Measurements from ENCODE around the gene RETSAT.
A peak's percentile ranks its signal among the peaks of the same experiment; 100 is the strongest.
"Not testable (repeated sequence)": the region's sequence is repeated elsewhere in the genome, so short reads cannot be mapped to it uniquely, and the experiment has no call there.

Gene RETSAT

DNA sequence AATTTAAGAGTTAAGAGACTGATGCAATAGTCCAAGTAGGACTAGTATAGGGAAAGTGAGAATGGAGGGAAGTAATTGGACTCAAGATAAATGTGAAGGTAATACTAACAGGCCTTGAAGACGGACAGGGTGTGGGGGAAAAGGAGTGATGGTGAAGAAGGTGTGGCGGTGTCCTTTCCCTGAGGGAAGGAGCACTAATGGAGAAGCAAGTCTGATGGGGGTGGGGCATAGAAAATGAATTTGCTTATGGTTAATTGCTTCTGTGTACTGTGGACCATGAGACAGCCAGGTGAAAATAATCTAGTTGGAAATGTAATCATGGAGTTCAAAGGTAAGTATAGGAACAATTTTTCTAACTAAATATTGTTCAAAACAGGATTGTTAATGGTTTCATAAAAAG lies 19.4 kb downstream of the RETSAT start:
- Histone ChIP-seq H3K36me3 (ENCODE audit: insufficient read depth, low read length) (no peaks in the 10 kb centered on the region), H4K20me1 (ENCODE audit: insufficient read depth, low read length, poor library complexity, severe bottlenecking) (no peaks in the 10 kb centered on the region), H3K4me3 (ENCODE audit: low read length, poor library complexity, severe bottlenecking) (no peak overlapping the region), H3K9me2 (replicated peaks; ENCODE audit: low read depth, low read length) (no peaks in the 10 kb centered on the region), H3K4me1 (ENCODE audit: insufficient read depth, low read length, poor library complexity, severe bottlenecking) (no peaks in the 10 kb centered on the region), H3K9ac (ENCODE audit: low read depth, low read length, poor library complexity, severe bottlenecking) (no peak overlapping the region), H3F3A (ENCODE audit: low read depth) (no peaks in the 10 kb centered on the region), H2AFZ (ENCODE audit: low read length) (no peak overlapping the region), H3K27me3 (ENCODE audit: insufficient read depth, low read length, poor library complexity, severe bottlenecking) (no peaks in the 10 kb centered on the region), H3K9me3 (ENCODE audit: insufficient read depth, low read depth, low read length) (no peaks in the 10 kb centered on the region), H3K79me2 (ENCODE audit: insufficient read depth, low read length) (no peaks in the 10 kb centered on the region), H3K4me2 (ENCODE audit: low read depth, low read length, poor library complexity, severe bottlenecking) (no peak overlapping the region)
- TF ChIP-seq, protein P1, sequence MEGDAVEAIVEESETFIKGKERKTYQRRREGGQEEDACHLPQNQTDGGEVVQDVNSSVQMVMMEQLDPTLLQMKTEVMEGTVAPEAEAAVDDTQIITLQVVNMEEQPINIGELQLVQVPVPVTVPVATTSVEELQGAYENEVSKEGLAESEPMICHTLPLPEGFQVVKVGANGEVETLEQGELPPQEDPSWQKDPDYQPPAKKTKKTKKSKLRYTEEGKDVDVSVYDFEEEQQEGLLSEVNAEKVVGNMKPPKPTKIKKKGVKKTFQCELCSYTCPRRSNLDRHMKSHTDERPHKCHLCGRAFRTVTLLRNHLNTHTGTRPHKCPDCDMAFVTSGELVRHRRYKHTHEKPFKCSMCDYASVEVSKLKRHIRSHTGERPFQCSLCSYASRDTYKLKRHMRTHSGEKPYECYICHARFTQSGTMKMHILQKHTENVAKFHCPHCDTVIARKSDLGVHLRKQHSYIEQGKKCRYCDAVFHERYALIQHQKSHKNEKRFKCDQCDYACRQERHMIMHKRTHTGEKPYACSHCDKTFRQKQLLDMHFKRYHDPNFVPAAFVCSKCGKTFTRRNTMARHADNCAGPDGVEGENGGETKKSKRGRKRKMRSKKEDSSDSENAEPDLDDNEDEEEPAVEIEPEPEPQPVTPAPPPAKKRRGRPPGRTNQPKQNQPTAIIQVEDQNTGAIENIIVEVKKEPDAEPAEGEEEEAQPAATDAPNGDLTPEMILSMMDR (conservative IDR thresholded peaks at IDR 0.05; ENCODE audit: low read length) = no peak
- no peak for TF ChIP-seq EZH2phosphoT487 (IDR thresholded peaks at IDR 0.05; ENCODE audit: borderline replicate concordance)

DNA sequence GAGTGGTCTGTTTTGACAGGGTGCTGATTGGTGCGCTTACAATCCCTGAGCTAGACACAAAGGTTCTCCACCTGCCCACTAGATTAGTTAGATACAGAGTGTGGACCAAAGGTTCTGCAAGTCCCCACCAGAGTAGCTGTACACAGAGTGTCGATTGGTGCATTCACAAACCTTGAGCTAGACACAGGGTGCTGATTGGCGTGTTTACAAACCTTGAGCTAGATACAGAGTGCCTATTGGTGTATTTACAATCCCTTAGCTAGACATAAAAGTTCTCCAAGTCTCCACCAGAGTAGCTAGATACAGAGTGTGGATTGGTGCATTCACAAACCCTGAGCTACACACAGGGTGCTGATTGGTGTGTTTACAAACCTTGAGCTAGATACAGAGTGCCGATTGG lies 20.5 kb downstream of the RETSAT start:
- H3K4me2 ChIP-seq (ENCODE audit: low read depth, low read length, poor library complexity, severe bottlenecking); H3K4me3 ChIP-seq (ENCODE audit: low read length, poor library complexity, severe bottlenecking); H4K20me1 ChIP-seq (ENCODE audit: insufficient read depth, low read length, poor library complexity, severe bottlenecking); H3K9ac ChIP-seq (ENCODE audit: low read depth, low read length, poor library complexity, severe bottlenecking); H3K9me3 ChIP-seq (ENCODE audit: insufficient read depth, low read depth, low read length); H2AFZ ChIP-seq (ENCODE audit: low read length); H3K4me1 ChIP-seq (ENCODE audit: insufficient read depth, low read length, poor library complexity, severe bottlenecking); H3K36me3 ChIP-seq (ENCODE audit: insufficient read depth, low read length); H3F3A ChIP-seq (ENCODE audit: low read depth); H3K27me3 ChIP-seq (ENCODE audit: insufficient read depth, low read length, poor library complexity, severe bottlenecking); H3K9me2 ChIP-seq (replicated peaks; ENCODE audit: low read depth, low read length); H3K79me2 ChIP-seq (ENCODE audit: insufficient read depth, low read length): not testable (repeated sequence)

DNA sequence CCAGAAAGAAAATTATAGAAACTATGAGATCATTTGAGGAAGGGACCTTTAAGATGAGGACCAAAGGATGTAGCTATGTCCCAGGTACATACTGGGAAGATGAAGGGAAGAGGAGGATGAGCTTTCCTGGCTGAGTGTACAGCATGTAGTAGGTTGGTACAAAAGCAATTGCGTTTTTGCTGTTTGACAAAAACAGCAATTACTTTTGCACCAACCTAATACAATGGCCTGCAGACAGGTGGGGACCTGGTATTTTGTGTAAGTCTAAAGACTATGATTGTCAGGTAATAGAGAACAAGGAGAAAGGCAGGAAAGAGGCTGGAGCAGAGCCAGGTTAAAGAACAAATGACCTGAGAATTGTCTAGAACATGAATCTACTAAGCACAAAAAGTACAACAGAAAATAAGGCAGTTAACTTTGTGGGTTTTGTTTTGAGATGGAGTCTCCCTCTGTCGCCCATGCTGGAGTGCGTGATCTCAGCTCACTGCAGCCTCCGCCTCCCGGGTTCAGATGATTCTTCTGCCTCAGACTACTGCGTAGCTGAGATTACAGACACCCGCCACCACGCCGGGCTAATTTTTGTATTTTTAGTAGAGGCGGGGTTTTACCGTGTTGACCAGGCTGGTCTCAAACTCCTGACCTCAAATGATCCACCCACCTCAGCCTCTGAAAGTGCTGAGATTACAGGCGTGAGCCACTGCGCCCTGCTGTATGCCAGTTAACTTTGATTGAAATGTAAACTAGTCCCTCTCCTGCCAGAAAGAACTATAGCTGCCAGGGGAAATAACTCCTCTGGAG lies 23.3 kb downstream of the RETSAT start:
- H3K9me2 ChIP-seq (replicated peaks; ENCODE audit: low read depth, low read length) = no peaks in the 10 kb centered on the region
- H3K27me3 ChIP-seq (ENCODE audit: insufficient read depth, low read length, poor library complexity, severe bottlenecking) = no peaks in the 10 kb centered on the region
- H2AFZ ChIP-seq (ENCODE audit: low read length) = no peak overlapping the region
- no peak for TF ChIP-seq EZH2phosphoT487 (IDR thresholded peaks at IDR 0.05; ENCODE audit: borderline replicate concordance)
- TF ChIP-seq, protein P1 (conservative IDR thresholded peaks at IDR 0.05; ENCODE audit: low read length) = no peak
- no peaks in the 10 kb centered on the region for H3K9me3 ChIP-seq (ENCODE audit: insufficient read depth, low read depth, low read length)
- H3K4me1 ChIP-seq (ENCODE audit: insufficient read depth, low read length, poor library complexity, severe bottlenecking) = peaks cover 8% of the 10 kb centered on the region
- no peaks in the 10 kb centered on the region for H3K36me3 ChIP-seq (ENCODE audit: insufficient read depth, low read length)
- H3K79me2 ChIP-seq (ENCODE audit: insufficient read depth, low read length) = peaks cover 27% of the 10 kb centered on the region
- no peak overlapping the region for H3K9ac ChIP-seq (ENCODE audit: low read depth, low read length, poor library complexity, severe bottlenecking)
- peaks cover 15% of the 10 kb centered on the region for H4K20me1 ChIP-seq (ENCODE audit: insufficient read depth, low read length, poor library complexity, severe bottlenecking)
- H3K4me2 ChIP-seq (ENCODE audit: low read depth, low read length, poor library complexity, severe bottlenecking) = no peak overlapping the region
- H3F3A ChIP-seq (ENCODE audit: low read depth) = no peaks in the 10 kb centered on the region
- no peak overlapping the region for H3K4me3 ChIP-seq (ENCODE audit: low read length, poor library complexity, severe bottlenecking)

DNA sequence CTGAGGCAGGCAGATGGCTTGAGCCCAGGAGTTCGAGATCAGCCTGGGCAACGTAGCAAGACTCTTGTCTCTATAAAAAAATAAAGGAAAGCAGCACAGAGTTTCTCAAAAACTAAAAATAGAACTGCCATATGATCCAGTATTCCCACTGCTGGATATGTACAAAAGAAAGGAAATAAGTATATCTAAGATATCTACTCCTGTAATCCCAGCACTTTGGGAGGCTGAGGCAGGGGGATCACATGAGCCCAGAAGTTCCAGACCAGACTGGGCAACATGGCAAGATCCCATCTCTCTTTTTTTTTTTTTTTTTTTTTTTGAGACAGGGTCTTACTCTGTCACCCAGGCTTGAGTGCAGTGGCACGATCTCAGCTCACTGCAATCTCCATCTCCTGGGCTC lies 24.6 kb downstream of the RETSAT start:
- not testable (repeated sequence) for H3K27me3 ChIP-seq (ENCODE audit: insufficient read depth, low read length, poor library complexity, severe bottlenecking); H3K9me2 ChIP-seq (replicated peaks; ENCODE audit: low read depth, low read length); H3K4me3 ChIP-seq (ENCODE audit: low read length, poor library complexity, severe bottlenecking); H3K36me3 ChIP-seq (ENCODE audit: insufficient read depth, low read length); H3K9ac ChIP-seq (ENCODE audit: low read depth, low read length, poor library complexity, severe bottlenecking); H2AFZ ChIP-seq (ENCODE audit: low read length); H3K9me3 ChIP-seq (ENCODE audit: insufficient read depth, low read depth, low read length); H3F3A ChIP-seq (ENCODE audit: low read depth)
- Histone ChIP-seq H3K4me1 (ENCODE audit: insufficient read depth, low read length, poor library complexity, severe bottlenecking) (peaks cover 21% of the 10 kb centered on the region), H4K20me1 (ENCODE audit: insufficient read depth, low read length, poor library complexity, severe bottlenecking) (peaks cover 28% of the 10 kb centered on the region), H3K79me2 (ENCODE audit: insufficient read depth, low read length) (peaks cover 40% of the 10 kb centered on the region), H3K4me2 (ENCODE audit: low read depth, low read length, poor library complexity, severe bottlenecking) (peak overlapping the region; percentile 66)

Data from Loucy (cell line).